T-helper 1 cell treated with Interleukin-12 subunit alpha and Interleukin-12 subunit beta and Interleukin-4 antibody, amounts not matched to agents 30 ng/mL and 1 ng/mL, for 36 hours (primary cell): Measurements from ENCODE around the gene BTAF1. TPM values are rescaled to one million over a fixed set of nuclear protein-coding genes. Genes with fewer than 3 reads are reported as not detected.
"Not testable (repeated sequence)": the region's sequence is repeated elsewhere in the genome, so short reads cannot be mapped to it uniquely, and the experiment has no call there.

Source experiments
- intact Hi-C: fragments of 100-400 bp; cut with micrococcal nuclease; formaldehyde crosslinking; loops from one replicate; pipeline ENCODE4 v1.15.1; 2024
- total RNA-seq: library from RNA; stranded (reverse); gene quantifications from 2 replicates; pipeline ENCODE4 v1.2.3, GENCODE V29; 2022

The BTAF1 gene
- total RNA-seq, 1 donor from 2014 or later, result 52.2 TPM

- intact Hi-C loops, result no loop called here
Observed at GRCh38 chr10:91976317-91977051, 52.9 kb downstream of the BTAF1 start.

- intact Hi-C loops, result no loop called here
Observed at GRCh38 chr10:91977491-91977890, 53.9 kb downstream of the BTAF1 start.

- intact Hi-C loops, result no loop called here
Observed at GRCh38 chr10:91978585-91978984, 55.0 kb downstream of the BTAF1 start.

- intact Hi-C loops, result no loop called here
Observed at GRCh38 chr10:91980319-91980718, 56.7 kb downstream of the BTAF1 start.

- intact Hi-C loops, result no loop called here
Observed at GRCh38 chr10:91983416-91983815, 59.8 kb downstream of the BTAF1 start.

- intact Hi-C loops, result no loop called here
Observed at GRCh38 chr10:91987397-91988037, 63.9 kb downstream of the BTAF1 start.

GRCh38 chr10:91992031-91992430 is 68.5 kb downstream of the BTAF1 start:
- intact Hi-C loops, result no loop called here

- intact Hi-C loops, result no loop called here
Observed at GRCh38 chr10:91996266-91996665, 72.7 kb downstream of the BTAF1 start.

GRCh38 chr10:92001581-92001980 is 78.0 kb downstream of the BTAF1 start:
- intact Hi-C loops, result no loop called here

- intact Hi-C loops, result no loop called here
Observed at GRCh38 chr10:92001995-92002394, 78.4 kb downstream of the BTAF1 start.

GRCh38 chr10:92003258-92003657 is 79.7 kb downstream of the BTAF1 start:
- intact Hi-C loops, result no loop called here

- intact Hi-C loops, result no loop called here
Observed at GRCh38 chr10:92005978-92006377, 82.4 kb downstream of the BTAF1 start.

- intact Hi-C loops, result no loop called here
Observed at GRCh38 chr10:92009445-92009844, 85.9 kb downstream of the BTAF1 start.

- intact Hi-C loops, result no loop called here
Observed at GRCh38 chr10:92010047-92010735, 86.6 kb downstream of the BTAF1 start.

- intact Hi-C loops, result no loop called here
Observed at GRCh38 chr10:92011560-92012214, 88.1 kb downstream of the BTAF1 start.

- intact Hi-C loops, result no loop called here
Observed at GRCh38 chr10:92014620-92015019, 91.0 kb downstream of the BTAF1 start.

- intact Hi-C loops, result no loop called here
Observed at GRCh38 chr10:92024700-92025099, 101.1 kb downstream of the BTAF1 start.

- intact Hi-C loops, result not testable (repeated sequence)
Observed at GRCh38 chr10:92025340-92025739, 101.8 kb downstream of the BTAF1 start.

- intact Hi-C loops, result no loop called here
Observed at GRCh38 chr10:92027141-92027540, 103.6 kb downstream of the BTAF1 start.

- intact Hi-C loops, result no loop called here
Observed at GRCh38 chr10:92031580-92031979, 108.0 kb downstream of the BTAF1 start.

GRCh38 chr10:92033070-92033469 is 109.5 kb downstream of the BTAF1 start:
- intact Hi-C loops, result not testable (repeated sequence)

GRCh38 chr10:92038949-92039348 is 115.4 kb downstream of the BTAF1 start:
- intact Hi-C loops, result no loop called here
